Right cardiac atrium (tissue), 5 donors: ENCODE data around the gene CD209. TPM values are rescaled to one million over a fixed set of nuclear protein-coding genes. Genes with fewer than 3 reads are reported as not detected.
A peak's percentile ranks its signal among the peaks of the same experiment; 100 is the strongest.
"Not testable (repeated sequence)": the region's sequence is repeated elsewhere in the genome, so short reads cannot be mapped to it uniquely, and the experiment has no call there.

Experiments
- ATAC-seq, 2 donors: fragments of 200-7000 bp; cut with Tn5 transposase; one replicate each; pipeline versions ENCODE4 v1.8.0 to v1.9.1; 2020; ENCODE audit warnings: moderate library complexity in 2 of 2, mild to moderate bottlenecking in 1 of 2
- DNase-seq, 3 donors: peaks; one replicate each; pipeline ENCODE4 v3.0.0-alpha.2; 2020
- H3K27ac ChIP-seq: one replicate; pipeline ENCODE4 v1.5.1; 2013; ENCODE audit warnings: mild to moderate bottlenecking, low read length, control low read depth, moderate library complexity
- H3K27me3 ChIP-seq: one replicate; pipeline ENCODE4 v1.6.1; 2013; ENCODE audit not compliant: control insufficient read depth, insufficient read depth
- H3K4me1 ChIP-seq: one replicate; pipeline ENCODE4 v1.6.1; 2013; ENCODE audit warnings: low read length; ENCODE audit not compliant: control insufficient read depth, insufficient read depth
- H3K4me3 ChIP-seq: one replicate; pipeline ENCODE4 v1.5.1; 2013; ENCODE audit warnings: low read length, control low read depth
- H3K9me3 ChIP-seq: one replicate; pipeline ENCODE4 v1.6.1; 2013; ENCODE audit warnings: low read length; ENCODE audit not compliant: control insufficient read depth
- WGBS: extraction: QIAGEN DNeasy Blood & Tissue Kit; methylation state at CpG from one replicate; pipeline ENCODE4 v1.1.7; 2013; 5-methylcytosine and 5-hydroxymethylcytosine counted together
- intact Hi-C, 4 donors: fragments of 100-400 bp; cut with DNase I; formaldehyde crosslinking; loops; one replicate each; pipeline versions ENCODE4 v1.11.0 to v1.14.0; 2022 to 2023
- long read RNA-seq, 4 donors: library from polyadenylated mRNA; unstranded; transcript quantifications; one replicate each; pipeline ENCODE4 v2.0.0, GENCODE V29; 2020 to 2021
- polyA plus RNA-seq: library from polyadenylated mRNA; stranded (reverse); fragments of 200-250 nt; gene quantifications from one replicate; pipeline ENCODE4 v1.2.3, GENCODE V29; 2013
- total RNA-seq, 4 donors: library from RNA; stranded (reverse); fragmentation: NEBNext Ultra II Directional; extraction: Animal tissue kit (Norgen Biotek cat#: 25700); gene quantifications; one replicate each; pipeline ENCODE4 v1.2.1, GENCODE V29; 2021
- donor health status: healthy with polysubstance abuse.
- donor health status: DM: no; HTN: yes; CAD: no.
- donor health status: DM: no; HTN: no; CAD: no.
- donor health status: DM: no; HTN: yes; CAD: no; lungs with severe emphysema.
- donor health status: DM: yes; HTN: yes; CAD: no.

CD209 gene, protein sequence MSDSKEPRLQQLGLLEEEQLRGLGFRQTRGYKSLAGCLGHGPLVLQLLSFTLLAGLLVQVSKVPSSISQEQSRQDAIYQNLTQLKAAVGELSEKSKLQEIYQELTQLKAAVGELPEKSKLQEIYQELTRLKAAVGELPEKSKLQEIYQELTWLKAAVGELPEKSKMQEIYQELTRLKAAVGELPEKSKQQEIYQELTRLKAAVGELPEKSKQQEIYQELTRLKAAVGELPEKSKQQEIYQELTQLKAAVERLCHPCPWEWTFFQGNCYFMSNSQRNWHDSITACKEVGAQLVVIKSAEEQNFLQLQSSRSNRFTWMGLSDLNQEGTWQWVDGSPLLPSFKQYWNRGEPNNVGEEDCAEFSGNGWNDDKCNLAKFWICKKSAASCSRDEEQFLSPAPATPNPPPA
- total RNA-seq = 10 to 100 TPM in 1 of 4 donors, 1 to 10 TPM in 3; 3.7 to 10.7 (median 9.1) TPM
- 0.68 TPM for polyA plus RNA-seq
- long read RNA-seq, donor 1 = 0 reads
- long read RNA-seq, donor 2, full-length matches to known transcripts = 1 of 1 reads
- long read RNA-seq, donor 2, partial matches to known transcripts = 0 of 1 reads
- long read RNA-seq, donor 2, other reads (novel, unspliced or antisense) = 0 of 1 reads
- long read RNA-seq, donor 3 = 0 reads
- long read RNA-seq, donor 4 = 0 reads

DNA sequence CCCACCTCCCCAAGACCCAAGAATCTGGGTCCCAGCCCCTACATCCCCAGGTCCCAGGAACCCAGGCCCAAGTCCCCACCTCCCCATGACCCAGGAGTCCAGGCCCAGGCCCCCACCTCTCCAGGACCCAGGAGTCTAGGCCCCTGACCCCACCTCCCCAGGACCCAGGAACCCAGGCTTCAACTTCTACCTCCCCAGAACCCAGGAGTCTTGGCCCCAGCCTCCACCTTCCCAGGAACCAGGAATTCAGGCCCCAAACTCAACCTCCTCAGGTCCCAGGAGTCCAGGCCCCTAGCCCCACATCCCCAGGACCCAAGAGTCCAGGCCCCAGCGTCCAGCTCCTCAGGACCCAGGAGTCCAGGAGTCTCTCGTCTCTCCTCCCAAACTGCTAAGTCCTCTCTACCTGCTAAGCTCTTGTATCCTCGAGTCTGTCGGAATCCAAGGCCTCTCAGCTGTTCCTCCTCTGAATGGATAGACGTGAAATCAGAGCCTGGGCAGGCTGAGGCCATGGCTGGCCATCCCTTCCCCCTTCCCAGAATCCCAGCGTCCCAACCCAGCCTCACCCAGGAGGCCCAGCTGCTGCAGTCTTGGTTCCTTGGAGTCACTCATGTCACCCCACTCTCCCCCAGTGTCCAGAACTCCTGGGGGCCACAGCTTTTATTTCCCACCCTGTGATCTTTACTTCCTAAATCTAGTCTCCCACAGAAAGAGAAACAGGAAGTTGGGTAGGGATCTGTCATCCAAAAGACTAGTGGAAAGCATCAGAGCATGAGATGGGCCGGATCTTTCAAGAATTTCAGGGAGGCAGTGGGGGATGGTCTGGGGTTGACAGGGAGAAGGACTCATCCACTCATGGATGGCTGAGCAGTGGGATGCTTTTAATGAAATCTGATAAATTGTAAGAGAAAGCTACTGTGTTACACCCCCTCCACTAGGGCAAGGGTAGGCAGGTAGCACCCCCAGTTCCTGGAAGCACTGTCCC lies at the start of gene CD209:
CD209 (minus strand) TSS at position 632 of the 982 bp plus-strand sequence; CDS start at position 609, 23 bp downstream.
- Histone ChIP-seq H3K4me3 (peak within 1 kb of the TSS; percentile 12), H3K9me3 (no peaks in the 10 kb centered on the region), H3K27ac (no peak within 1 kb of the TSS), H3K27me3 (no peaks in the 10 kb centered on the region), H3K4me1 (no peaks in the 10 kb centered on the region)
- intact Hi-C loops = no loop called here
- ATAC-seq (peak; percentile 24 to 36), DNase-seq (no peak)
- 53% methylated on average over 7 of the region's 7 CpGs for WGBS

DNA sequence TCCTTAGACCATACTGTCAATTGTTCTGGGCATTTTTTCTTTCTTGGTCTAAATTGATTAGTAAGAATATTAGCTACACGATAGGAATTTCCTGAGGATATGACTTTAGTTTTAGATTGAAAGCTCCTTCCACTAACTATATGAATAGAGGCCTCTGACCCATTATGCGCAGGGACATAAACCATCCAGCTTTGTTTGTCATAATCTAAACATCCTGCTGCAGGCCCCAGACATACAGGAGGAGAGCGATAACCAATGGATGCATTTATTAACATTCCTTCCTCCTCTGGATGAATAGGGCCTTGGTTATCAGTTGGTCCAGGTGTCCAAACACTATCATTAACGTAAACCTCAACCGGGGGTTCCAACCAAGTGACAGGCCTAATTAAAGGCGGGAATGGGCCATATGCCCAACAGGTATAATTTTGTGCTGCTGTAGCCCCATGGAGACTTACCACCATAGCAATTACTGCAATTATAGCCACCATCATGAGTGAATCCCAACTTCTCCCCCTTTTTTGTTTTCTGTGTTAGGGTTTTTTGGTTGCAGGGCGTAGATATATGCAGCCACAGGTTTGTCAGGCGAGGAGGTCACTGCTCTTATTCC lies 48.3 kb upstream of the CD209 start:
- 60% methylated on average over 8 of the region's 8 CpGs for WGBS
- ATAC-seq = no peak
- Histone ChIP-seq H3K27ac (no peak overlapping the region), H3K4me3 (no peak overlapping the region), H3K9me3 (no peaks in the 10 kb centered on the region), H3K27me3 (no peaks in the 10 kb centered on the region), H3K4me1 (no peaks in the 10 kb centered on the region)
- no peak for DNase-seq
- intact Hi-C loops = loop anchor here in 3 of 4 donors (5.0 to 10.0 kb wide), 4 partner anchors 113 to 441 kb away; partner anchors contain the start of gene TRAPPC5 (in 1 of the 3)

DNA sequence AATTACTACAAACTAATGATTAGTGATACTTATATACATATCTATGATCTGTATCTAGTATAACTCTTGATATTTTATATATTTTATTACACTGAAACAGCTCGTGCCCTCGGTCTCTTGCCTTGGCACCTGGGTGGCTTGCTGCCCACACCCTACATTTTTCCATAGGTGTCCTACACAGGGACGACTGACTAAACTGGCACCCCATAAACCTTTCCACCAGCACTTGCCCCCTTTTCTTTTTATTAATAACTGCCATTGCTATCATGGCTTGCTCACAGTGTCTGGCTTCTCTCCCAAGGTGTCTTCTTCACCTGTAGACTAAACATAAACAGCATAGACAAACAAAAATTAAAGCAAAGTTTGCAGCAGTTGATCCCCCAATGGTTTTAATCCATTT lies 46.2 kb upstream of the CD209 start:
- WGBS = 80% methylated on average over 3 of the region's 3 CpGs
- H3K27me3 ChIP-seq = no peaks in the 10 kb centered on the region
- ATAC-seq (no peak), DNase-seq (no peak)
- H3K4me1 ChIP-seq = no peaks in the 10 kb centered on the region
- no peaks in the 10 kb centered on the region for H3K9me3 ChIP-seq
- no peak overlapping the region for H3K4me3 ChIP-seq
- no peak overlapping the region for H3K27ac ChIP-seq
- intact Hi-C loops = loop anchor here in 2 of 4 donors (10.0 kb wide), 2 partner anchors 219 to 439 kb away; no protein-coding TSS in a partner anchor

DNA sequence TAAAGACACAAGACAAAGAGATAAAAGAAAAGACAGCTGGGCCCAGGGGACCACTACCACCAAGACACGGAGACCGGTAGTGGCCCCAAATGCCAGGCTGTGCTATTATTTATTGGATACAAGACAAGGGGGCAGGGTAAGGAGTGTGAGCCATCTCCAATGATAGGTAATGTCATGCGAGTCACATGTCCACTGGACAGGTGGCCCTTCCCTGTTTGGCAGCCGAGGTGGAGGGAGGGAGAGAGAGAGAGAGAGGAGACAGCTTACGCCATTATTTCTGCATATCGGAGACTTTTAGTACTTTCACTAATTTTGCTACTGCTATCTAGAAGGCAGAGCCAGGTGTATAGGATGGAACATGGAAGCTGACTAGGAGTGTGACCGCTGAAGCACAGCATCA lies 45.4 kb upstream of the CD209 start:
- DNase-seq, H3K27me3 ChIP-seq, H3K27ac ChIP-seq, H3K4me1 ChIP-seq, H3K9me3 ChIP-seq, ATAC-seq, H3K4me3 ChIP-seq: not testable (repeated sequence)
- 71% methylated on average over 7 of the region's 7 CpGs for WGBS
- intact Hi-C loops = loop anchor here in 2 of 4 donors (10.0 kb wide), 2 partner anchors 218 to 438 kb away; no protein-coding TSS in a partner anchor

DNA sequence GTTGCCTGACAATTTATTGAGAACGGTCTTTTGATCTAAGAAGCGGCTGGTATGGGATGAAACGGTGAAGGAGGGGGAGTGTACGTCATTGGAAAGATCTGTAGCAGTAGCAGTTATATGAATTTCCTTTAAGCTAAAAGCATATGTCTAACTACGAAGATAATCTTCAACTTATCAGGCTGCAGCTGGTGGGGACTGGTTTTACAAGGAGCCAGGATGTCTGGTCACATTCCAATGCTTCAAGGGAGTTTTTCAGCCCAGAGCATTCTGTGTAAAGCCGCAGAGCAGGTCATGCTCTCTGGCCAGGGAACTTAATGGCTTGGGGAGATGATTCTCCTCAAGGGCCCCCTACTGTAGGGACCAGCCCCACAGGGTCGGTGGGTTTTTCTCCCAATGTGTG lies 44.9 kb upstream of the CD209 start:
- no peak overlapping the region for H3K27ac ChIP-seq
- H3K27me3 ChIP-seq = no peaks in the 10 kb centered on the region
- H3K4me1 ChIP-seq = no peaks in the 10 kb centered on the region
- intact Hi-C loops = loop anchor here in 2 of 4 donors (10.0 kb wide), 2 partner anchors 217 to 437 kb away; no protein-coding TSS in a partner anchor
- no peak overlapping the region for H3K4me3 ChIP-seq
- DNase-seq (no peak), ATAC-seq (no peak)
- 24% methylated on average over 7 of the region's 7 CpGs for WGBS
- no peaks in the 10 kb centered on the region for H3K9me3 ChIP-seq

DNA sequence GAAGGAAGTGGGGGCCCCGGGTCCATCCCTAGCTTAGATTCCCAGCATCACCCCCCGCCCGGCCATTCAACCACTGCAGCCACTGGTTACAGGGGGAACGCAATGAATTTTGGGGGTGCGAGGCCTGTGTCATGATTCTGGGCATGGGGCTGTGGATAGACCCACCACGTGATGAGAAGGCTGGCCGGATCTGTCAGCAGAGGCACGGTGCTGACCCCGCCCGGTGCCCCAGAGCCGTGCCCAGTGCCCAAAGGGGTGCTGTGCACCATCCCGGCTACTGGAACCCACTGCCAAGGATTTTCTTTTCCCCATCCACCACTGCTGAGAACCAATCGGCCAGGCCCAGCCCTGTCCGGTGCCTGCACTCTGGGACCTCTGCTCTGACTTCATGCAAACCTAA lies 43.1 kb upstream of the CD209 start:
- WGBS = 87% methylated on average over 14 of the region's 14 CpGs
- no peaks in the 10 kb centered on the region for H3K27me3 ChIP-seq
- no peak overlapping the region for H3K27ac ChIP-seq
- no peak overlapping the region for H3K4me3 ChIP-seq
- DNase-seq (no peak), ATAC-seq (no peak)
- no peaks in the 10 kb centered on the region for H3K4me1 ChIP-seq
- intact Hi-C loops = loop anchor here in 2 of 4 donors (10.0 kb wide), 2 partner anchors 216 to 436 kb away; no protein-coding TSS in a partner anchor
- no peaks in the 10 kb centered on the region for H3K9me3 ChIP-seq

DNA sequence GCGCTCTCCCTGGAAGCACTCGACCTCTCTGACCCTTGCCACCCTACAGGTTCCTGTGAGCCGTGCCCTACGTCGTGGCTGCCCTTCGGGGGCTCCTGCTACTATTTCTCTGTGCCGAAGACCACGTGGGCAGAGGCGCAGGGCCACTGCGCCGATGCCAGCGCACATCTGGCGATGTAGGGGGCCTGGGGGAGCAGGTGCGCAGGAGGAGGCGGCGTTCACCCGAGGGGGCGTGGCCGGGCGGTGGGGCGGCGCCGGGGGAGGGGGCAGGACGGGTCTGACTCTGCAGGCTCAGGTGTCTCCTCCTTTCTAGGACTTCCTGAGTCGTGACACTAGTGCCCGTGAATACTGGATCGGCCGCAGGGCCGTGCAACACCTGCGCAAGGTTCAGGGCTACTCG lies 42.1 kb upstream of the CD209 start:
- ATAC-seq (no peak), DNase-seq (no peak)
- H3K4me1 ChIP-seq = no peaks in the 10 kb centered on the region
- no peak overlapping the region for H3K4me3 ChIP-seq
- no peaks in the 10 kb centered on the region for H3K9me3 ChIP-seq
- no peaks in the 10 kb centered on the region for H3K27me3 ChIP-seq
- no peak overlapping the region for H3K27ac ChIP-seq
- 7% methylated on average over 31 of the region's 31 CpGs for WGBS
- intact Hi-C loops = no loop called here

DNA sequence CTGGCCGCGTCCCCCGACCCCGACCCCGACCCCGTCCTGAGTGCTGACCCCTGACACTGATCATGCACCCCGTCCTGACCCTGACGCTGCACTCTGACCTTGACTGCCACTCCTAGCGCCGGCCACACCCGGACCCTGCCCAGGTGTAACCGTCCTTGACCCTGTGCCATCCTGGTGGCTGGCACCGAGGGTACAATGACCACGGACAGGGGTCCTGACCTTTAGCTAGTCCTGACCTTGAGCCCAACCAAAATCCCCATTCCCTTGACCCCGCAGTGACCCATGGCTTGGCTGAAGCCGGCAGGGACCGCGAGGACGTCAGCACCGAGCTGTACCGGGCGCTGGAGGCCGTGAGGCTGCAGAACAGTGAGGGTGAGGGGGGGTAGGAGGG lies 41.6 kb upstream of the CD209 start:
- H3K9me3 ChIP-seq = no peaks in the 10 kb centered on the region
- no peak for DNase-seq
- H3K27me3 ChIP-seq = no peaks in the 10 kb centered on the region
- ATAC-seq = no peak
- 3% methylated on average over 23 of the region's 23 CpGs for WGBS
- H3K4me1 ChIP-seq = no peaks in the 10 kb centered on the region
- intact Hi-C loops = no loop called here
- no peak overlapping the region for H3K27ac ChIP-seq
- no peak overlapping the region for H3K4me3 ChIP-seq

DNA sequence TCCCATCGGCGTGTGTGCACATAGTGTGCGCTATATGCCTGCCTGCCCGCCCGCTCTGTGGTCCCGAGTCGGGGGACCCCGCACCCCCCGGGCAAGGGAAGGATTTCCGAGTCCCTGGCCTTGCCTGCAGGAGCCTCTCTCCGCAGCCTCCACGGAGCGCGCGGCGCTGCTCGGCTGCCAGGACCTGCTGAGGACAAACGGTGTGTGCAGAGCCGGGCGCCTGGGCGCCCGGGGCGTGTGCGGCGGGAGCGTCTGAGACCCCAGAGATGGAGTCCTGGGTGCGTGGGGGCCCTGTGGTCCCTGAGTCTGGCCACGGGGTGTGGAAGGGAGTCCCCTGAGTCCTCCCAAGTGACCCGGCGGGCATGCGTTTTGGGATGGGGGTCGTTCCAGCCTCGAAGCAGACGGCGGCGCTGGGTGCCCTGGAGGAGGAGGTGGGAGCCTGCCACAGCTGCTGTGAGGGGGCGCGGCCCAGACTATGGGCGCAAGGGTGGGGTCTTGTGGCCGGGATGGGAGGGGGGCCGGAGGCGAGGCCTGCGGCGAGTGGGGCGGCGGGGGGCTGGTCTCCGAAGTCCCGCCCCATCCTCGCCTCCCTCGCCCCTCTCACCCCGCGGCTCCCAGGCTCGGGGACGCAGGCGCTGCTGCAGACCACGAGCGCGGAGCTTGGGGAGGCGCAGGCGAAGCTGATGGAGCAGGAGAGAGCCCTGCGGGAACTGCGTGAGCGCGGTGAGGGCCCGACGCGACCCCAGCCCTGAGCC lies 41.0 kb upstream of the CD209 start:
- 2% methylated on average over 67 of the region's 67 CpGs for WGBS
- ATAC-seq (peak in 1 of 2 donors; percentile 17), DNase-seq (no peak)
- Histone ChIP-seq H3K27me3 (no peaks in the 10 kb centered on the region), H3K27ac (no peak overlapping the region), H3K9me3 (no peaks in the 10 kb centered on the region), H3K4me3 (no peak overlapping the region), H3K4me1 (no peaks in the 10 kb centered on the region)
- intact Hi-C loops = no loop called here
